WERI-Rb-1 (cell line): ENCODE results near the gene EPG5.
A peak's percentile ranks its signal among the peaks of the same experiment; 100 is the strongest.
"Not testable (repeated sequence)": the region's sequence is repeated elsewhere in the genome, so short reads cannot be mapped to it uniquely, and the experiment has no call there.

Experiments used
- DNase-seq: peaks from one replicate; pipeline ENCODE4 v3.0.0-alpha.2; 2020
- H3K27ac ChIP-seq: fragments of 250-450 bp; sonication (Bioruptor Pico); 2 replicates; pipeline ENCODE4 v1.5.1; 2020; ENCODE audit warnings: mild to moderate bottlenecking, moderate library complexity
- H3K27me3 ChIP-seq: fragments of 250-450 bp; sonication (Bioruptor Pico); 2 replicates; pipeline ENCODE4 v1.5.1; 2021; ENCODE audit warnings: mild to moderate bottlenecking, low read depth, moderate library complexity; ENCODE audit not compliant: insufficient read depth, severe bottlenecking
- H3K36me3 ChIP-seq: fragments of 250-450 bp; sonication (Bioruptor Pico); 2 replicates; pipeline ENCODE4 v1.5.1; 2020; ENCODE audit warnings: mild to moderate bottlenecking, moderate library complexity
- H3K4me3 ChIP-seq: 2 replicates; pipeline ENCODE4 v1.5.1; 2011; ENCODE audit warnings: low read depth, mild to moderate bottlenecking, control low read depth, low read length
- H3K9me3 ChIP-seq: fragments of 250-450 bp; sonication (Bioruptor Pico); 2 replicates; pipeline ENCODE4 v1.5.1; 2021; ENCODE audit warnings: mild to moderate bottlenecking, moderate library complexity; ENCODE audit not compliant: severe bottlenecking
- CTCF ChIP-seq: IDR thresholded peaks from 2 replicates; pipeline ENCODE4 v1.5.1; 2011; ENCODE audit warnings: low read depth, mild to moderate bottlenecking, control low read depth, inconsistent platforms, low read length

Gene EPG5

GRCh38 chr18:45807144-45807543 is 160.0 kb downstream of the EPG5 start:
- H3K36me3 ChIP-seq, H3K4me3 ChIP-seq, H3K9me3 ChIP-seq, H3K27ac ChIP-seq: not testable (repeated sequence)
- H3K27me3 ChIP-seq: peaks cover 51% of the 10 kb centered on the region
- peak; percentile 47; the same call in 1 of the 2 replicates for TF ChIP-seq CTCF
- DNase-seq: peak; percentile 67

GRCh38 chr18:45806226-45806625 is 160.9 kb downstream of the EPG5 start:
- H3K27ac ChIP-seq: no peak overlapping the region
- TF ChIP-seq CTCF: no peak
- H3K36me3 ChIP-seq: no peaks in the 10 kb centered on the region
- H3K4me3 ChIP-seq: no peak overlapping the region
- no peak for DNase-seq
- peaks cover 56% of the 10 kb centered on the region for H3K27me3 ChIP-seq
- H3K9me3 ChIP-seq: peaks cover 5% of the 10 kb centered on the region

- Histone ChIP-seq H3K9me3 (peaks cover 12% of the 10 kb centered on the region), H3K27me3 (peaks cover 58% of the 10 kb centered on the region), H3K27ac (no peak overlapping the region), H3K4me3 (no peak overlapping the region), H3K36me3 (no peaks in the 10 kb centered on the region)
- no peak for TF ChIP-seq CTCF
- no peak for DNase-seq
Measured at GRCh38 chr18:45805551-45805950, 161.6 kb downstream of the EPG5 start.

GRCh38 chr18:45802814-45803492 is 164.2 kb downstream of the EPG5 start:
- Histone ChIP-seq H3K4me3 (no peak overlapping the region), H3K27ac (no peak overlapping the region), H3K9me3 (peaks cover 28% of the 10 kb centered on the region), H3K27me3 (peaks cover 46% of the 10 kb centered on the region), H3K36me3 (no peaks in the 10 kb centered on the region)
- no peak for DNase-seq
- no peak for TF ChIP-seq CTCF

GRCh38 chr18:45801416-45802004 is 165.6 kb downstream of the EPG5 start:
- no peak for DNase-seq
- no peak overlapping the region for H3K27ac ChIP-seq
- no peaks in the 10 kb centered on the region for H3K36me3 ChIP-seq
- H3K27me3 ChIP-seq: peaks cover 41% of the 10 kb centered on the region
- TF ChIP-seq CTCF: no peak
- H3K4me3 ChIP-seq: no peak overlapping the region
- H3K9me3 ChIP-seq: peaks cover 28% of the 10 kb centered on the region
